ENCODE results near the gene MPP1. TPM values are rescaled to one million over a fixed set of nuclear protein-coding genes. Genes with fewer than 3 reads are reported as not detected.

The MPP1 gene
- total and polyA plus RNA-seq, 2 of the 8 experiments (the other 6 are each of a cell fraction or from before 2014, with no cell fraction given) = 7.6 to 13.4 TPM

DNA sequence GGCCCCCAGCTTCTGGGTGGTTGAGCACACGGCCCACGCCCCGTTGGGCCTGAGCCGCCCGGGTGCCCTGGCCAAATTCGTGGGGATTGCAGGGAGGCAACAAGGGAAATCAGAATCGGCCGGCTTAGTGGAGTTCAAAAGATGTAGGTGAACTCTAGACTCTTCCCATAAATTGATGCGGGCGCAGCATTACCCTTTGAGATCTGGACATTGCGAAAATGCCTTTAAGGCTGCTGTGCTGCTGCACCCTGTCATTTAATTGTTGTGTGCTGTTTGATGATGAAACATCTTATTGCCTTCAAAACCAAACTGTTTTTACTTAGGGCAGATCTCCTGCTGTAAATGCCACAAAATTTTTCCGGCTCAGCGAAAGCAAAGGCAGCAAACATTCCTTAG is 409 bp upstream of the MPP1 start:
- no peak overlapping the region for H2BK5ac ChIP-seq (ENCODE audit: low read depth, low read length)
- peak overlapping the region; percentile 86 to 92 for H3K4me2 ChIP-seq (ENCODE audit: insufficient read depth in 1 of 2, low read depth in 2 of 2, low read length in 2 of 2)
- H3K27me3 ChIP-seq (replicated peaks in 1 of 4; ENCODE audit: control insufficient read depth in 3 of 4, extremely low read depth in 1 of 4, insufficient read depth in 3 of 4, low read length in 3 of 4) = peaks cover 0 to 27% (median 19%) of the 10 kb centered on the region in 4 experiments; a peak in 6 of 7 replicates
- no peak overlapping the region for H3K23ac ChIP-seq (ENCODE audit: insufficient read length)
- H2AK5ac ChIP-seq (ENCODE audit: low read depth, low read length) = no peak overlapping the region
- no peak overlapping the region; the same call in 1 of the 2 replicates for H2AFZ ChIP-seq (ENCODE audit: low read length)
- H2BK12ac ChIP-seq (ENCODE audit: low read depth, low read length) = no peak overlapping the region
- TF ChIP-seq, protein P1, sequence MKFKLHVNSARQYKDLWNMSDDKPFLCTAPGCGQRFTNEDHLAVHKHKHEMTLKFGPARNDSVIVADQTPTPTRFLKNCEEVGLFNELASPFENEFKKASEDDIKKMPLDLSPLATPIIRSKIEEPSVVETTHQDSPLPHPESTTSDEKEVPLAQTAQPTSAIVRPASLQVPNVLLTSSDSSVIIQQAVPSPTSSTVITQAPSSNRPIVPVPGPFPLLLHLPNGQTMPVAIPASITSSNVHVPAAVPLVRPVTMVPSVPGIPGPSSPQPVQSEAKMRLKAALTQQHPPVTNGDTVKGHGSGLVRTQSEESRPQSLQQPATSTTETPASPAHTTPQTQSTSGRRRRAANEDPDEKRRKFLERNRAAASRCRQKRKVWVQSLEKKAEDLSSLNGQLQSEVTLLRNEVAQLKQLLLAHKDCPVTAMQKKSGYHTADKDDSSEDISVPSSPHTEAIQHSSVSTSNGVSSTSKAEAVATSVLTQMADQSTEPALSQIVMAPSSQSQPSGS (IDR thresholded peaks at IDR 0.05; ENCODE audit: low read length) = no peak
- TF ChIP-seq YY1 (IDR thresholded peaks at IDR 0.05; ENCODE audit: low read depth, low read length) (no peak), CTBP2 (IDR thresholded peaks at IDR 0.05; ENCODE audit: borderline replicate concordance, insufficient read depth, insufficient read length, low read length) (no peak), NANOG (IDR thresholded peaks at IDR 0.05; ENCODE audit: insufficient read depth, low read depth, low read length, poor library complexity, severe bottlenecking) (no peak), SP4 (IDR thresholded peaks at IDR 0.05; ENCODE audit: low read length) (no peak), POLR2AphosphoS5 (IDR thresholded peaks at IDR 0.05; ENCODE audit: low read depth, low read length) (no peak), CBX8 (IDR thresholded peaks at IDR 0.05; ENCODE audit: borderline replicate concordance, low read depth, low read length) (no peak), CHD1 (IDR thresholded peaks at IDR 0.05; ENCODE audit: low read depth, low read length) (no peak), SP1 (IDR thresholded peaks at IDR 0.05; ENCODE audit: low read depth, low read length) (no peak), GTF2F1 (IDR thresholded peaks at IDR 0.05; ENCODE audit: borderline replicate concordance, low read depth, low read length) (no peak)
- 16% methylated on average over 9 of the region's 13 CpGs; no CpG with 5 or more reads in 1 of the 2 experiments for WGBS, 2 experiments (ENCODE audit: extremely low coverage in 1 of 2, insufficient coverage in 1 of 2, insufficient read length in 1 of 2, insufficient replicate concordance in 2 of 2, low coverage in 1 of 2, low lambda C conversion rate in 2 of 2, missing lambda C conversion rate in 1 of 2)
- H2BK20ac ChIP-seq (ENCODE audit: low read length) = no peak overlapping the region
- peaks cover 0 to 5% (median 3%) of the 10 kb centered on the region in 4 experiments; a peak in 4 of 7 replicates for H3K4me1 ChIP-seq (replicated peaks in 1 of 4; ENCODE audit: control insufficient read depth in 3 of 4, insufficient read depth in 4 of 4, low read length in 3 of 4)
- CTCF ChIA-PET (ENCODE audit: partially characterized antibody) = interaction anchor here (0.9 kb wide), 1 partner anchor 21 kb away, joined by 3 read pairs; no protein-coding TSS in a partner anchor
- no peak overlapping the region for H2BK15ac ChIP-seq (ENCODE audit: low read length)
- no peaks in the 10 kb centered on the region for H3K79me1 ChIP-seq (ENCODE audit: low read depth, low read length)
- no peak overlapping the region for H3K56ac ChIP-seq (replicated peaks; ENCODE audit: insufficient read length, low read depth, low read length)
- H3K4me3 ChIP-seq (ENCODE audit: extremely low read depth in 1 of 4, insufficient read depth in 2 of 4, low read depth in 3 of 4, low read length in 4 of 4) = peak overlapping the region; percentile 45 to 64 (median 55); a peak in 6 of 8 replicates
- peaks cover 2% of the 10 kb centered on the region; the same call in 1 of the 2 replicates for H3K23me2 ChIP-seq (ENCODE audit: low read depth, low read length)
- peaks cover 0 to 1% of the 10 kb centered on the region in 2 experiments for H4K20me1 ChIP-seq (replicated peaks in 1 of 2; ENCODE audit: control insufficient read depth in 1 of 2, insufficient read depth in 2 of 2, low read length in 2 of 2)
- no peak overlapping the region for H3K9ac ChIP-seq (replicated peaks in 1 of 4; ENCODE audit: extremely low read depth in 1 of 4, low read depth in 3 of 4, low read length in 3 of 4)
- H4K91ac ChIP-seq (replicated peaks; ENCODE audit: insufficient read length, low read length) = no peak overlapping the region
- no peak overlapping the region for H3K27ac ChIP-seq (ENCODE audit: low read depth, low read length)
- H3K79me2 ChIP-seq (ENCODE audit: control insufficient read depth in 1 of 2, insufficient read depth in 2 of 2, low read length in 2 of 2) = no peaks in the 10 kb centered on the region
- no peak for DNase-seq (ENCODE audit: low read depth in 1 of 2, low spot score in 2 of 2)
- H4K5ac ChIP-seq (ENCODE audit: insufficient read length, low read depth, low read length) = no peak overlapping the region
- H3K14ac ChIP-seq (ENCODE audit: insufficient read length) = no peak overlapping the region
- FAIRE-seq = no peak
- H2BK120ac ChIP-seq (replicated peaks; ENCODE audit: low read depth, low read length) = no peak overlapping the region
- H3K36me3 ChIP-seq (ENCODE audit: control insufficient read depth in 2 of 4, insufficient read depth in 4 of 4, low read length in 3 of 4) = no peaks in the 10 kb centered on the region
- H4K8ac ChIP-seq (ENCODE audit: extremely low read depth, insufficient read depth, low read length) = no peak overlapping the region
- no peak overlapping the region; the same call in 1 of the 2 replicates for H3K18ac ChIP-seq (ENCODE audit: extremely low read depth, low read length)
- no peak overlapping the region for H3K4ac ChIP-seq (replicated peaks; ENCODE audit: insufficient read length, low read depth, low read length)
- no peaks in the 10 kb centered on the region; a peak in 1 of 4 replicates for H3K9me3 ChIP-seq (ENCODE audit: insufficient read depth in 2 of 2, low read depth in 1 of 2, low read length in 1 of 2)
- POLR2A ChIA-PET (ENCODE audit: partially characterized antibody) = interaction anchor here (0.8 to 1.6 kb wide), 4 partner anchors 13 to 40 kb away, joined by 3 to 6 read pairs (median 4); no protein-coding TSS in a partner anchor

All from H1 (cell line).